Raji (cell line): ENCODE measurements around the gene NUP43.

ENCODE experiments used
- POLR2A ChIP-seq: IDR thresholded peaks from 2 replicates; pipeline ENCODE4 v1.6.1; 2011; ENCODE audit warnings: low read depth, low read length, control low read depth; ENCODE audit not compliant: insufficient read depth

NUP43 gene

GRCh38 chr6:149746147-149746946 is at the start of gene NUP43:
NUP43 (minus strand) TSS chr6:149746529; CDS start chr6:149746495, 34 bp downstream.
- peak; percentile 90 for TF ChIP-seq POLR2A

- TF ChIP-seq POLR2A: no peak
Observed at GRCh38 chr6:149783551-149783950, 37.2 kb upstream of the NUP43 start.

GRCh38 chr6:149782337-149782736 is 36.0 kb upstream of the NUP43 start:
- no peak for TF ChIP-seq POLR2A

GRCh38 chr6:149781715-149782114 is 35.4 kb upstream of the NUP43 start:
- no peak for TF ChIP-seq POLR2A

GRCh38 chr6:149779644-149779963 is 33.3 kb upstream of the NUP43 start:
- TF ChIP-seq POLR2A: no peak

- TF ChIP-seq POLR2A: no peak
Observed at GRCh38 chr6:149777624-149778023, 31.3 kb upstream of the NUP43 start.

GRCh38 chr6:149771925-149772324 is 25.6 kb upstream of the NUP43 start:
- no peak for TF ChIP-seq POLR2A

GRCh38 chr6:149771185-149771584 is 24.9 kb upstream of the NUP43 start:
- TF ChIP-seq POLR2A: no peak

GRCh38 chr6:149769676-149770075 is 23.3 kb upstream of the NUP43 start:
- no peak for TF ChIP-seq POLR2A

- TF ChIP-seq POLR2A: no peak
Observed at GRCh38 chr6:149766156-149766769, 19.9 kb upstream of the NUP43 start.

- TF ChIP-seq POLR2A: no peak
Observed at GRCh38 chr6:149763866-149764265, 17.5 kb upstream of the NUP43 start.

- no peak for TF ChIP-seq POLR2A
Observed at GRCh38 chr6:149761438-149761837, 15.1 kb upstream of the NUP43 start.

GRCh38 chr6:149756261-149756636 is 9.9 kb upstream of the NUP43 start:
- TF ChIP-seq POLR2A: no peak

- no peak for TF ChIP-seq POLR2A
Observed at GRCh38 chr6:149755300-149756260, 9.3 kb upstream of the NUP43 start.

GRCh38 chr6:149754548-149754947 is 8.2 kb upstream of the NUP43 start:
- TF ChIP-seq POLR2A: no peak
